COLO829 (cell line): Measurements from ENCODE around the gene SLC35B4.

Source experiments
- DNase-seq: peaks from one replicate; pipeline ENCODE4 v3.0.0; 2012; ENCODE audit warnings: low spot score

SLC35B4 gene, protein sequence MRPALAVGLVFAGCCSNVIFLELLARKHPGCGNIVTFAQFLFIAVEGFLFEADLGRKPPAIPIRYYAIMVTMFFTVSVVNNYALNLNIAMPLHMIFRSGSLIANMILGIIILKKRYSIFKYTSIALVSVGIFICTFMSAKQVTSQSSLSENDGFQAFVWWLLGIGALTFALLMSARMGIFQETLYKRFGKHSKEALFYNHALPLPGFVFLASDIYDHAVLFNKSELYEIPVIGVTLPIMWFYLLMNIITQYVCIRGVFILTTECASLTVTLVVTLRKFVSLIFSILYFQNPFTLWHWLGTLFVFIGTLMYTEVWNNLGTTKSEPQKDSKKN

DNA sequence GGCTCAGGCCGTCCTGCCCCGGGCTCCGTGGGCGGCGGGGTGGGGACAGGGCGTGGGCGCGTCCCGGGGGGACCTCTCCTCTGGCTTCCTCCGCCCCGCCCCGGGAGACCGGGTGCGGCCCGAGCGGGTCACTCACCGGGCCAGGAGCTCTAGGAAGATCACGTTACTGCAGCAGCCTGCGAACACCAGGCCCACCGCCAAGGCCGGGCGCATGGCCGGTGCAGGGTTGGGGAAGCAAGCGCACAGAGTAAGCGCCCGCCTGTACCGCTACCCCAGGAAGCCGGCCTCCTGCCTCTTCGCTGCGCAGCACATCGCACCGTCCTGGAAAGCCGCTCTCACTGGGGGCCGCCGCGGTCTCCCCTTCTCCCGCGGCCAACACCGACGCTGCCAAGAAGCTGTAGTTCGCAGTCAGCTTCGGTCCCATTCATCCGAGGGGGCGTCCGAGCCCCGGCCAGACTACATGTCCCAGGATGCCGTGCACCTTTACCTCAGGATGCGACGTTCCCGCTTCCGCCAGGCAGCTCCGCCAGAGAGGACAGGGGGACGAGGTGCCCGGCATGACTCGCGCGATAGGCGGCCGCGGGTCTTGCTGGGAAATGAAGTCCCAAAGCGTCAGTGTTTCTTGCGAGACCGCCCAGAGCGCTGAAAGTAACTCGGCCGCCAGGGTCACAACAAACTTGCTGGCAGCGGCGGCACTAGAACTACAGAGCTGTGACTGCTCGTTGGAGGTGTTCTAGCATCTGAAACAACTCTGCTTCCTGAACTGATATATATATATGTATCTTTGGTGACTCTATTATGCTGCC is at the start of gene SLC35B4:
Gene SLC35B4 (minus strand): TSS at position 392 of the 806 bp plus-strand sequence. CDS start 179 bp downstream, at position 213.
- DNase-seq: peak; percentile 100

DNA sequence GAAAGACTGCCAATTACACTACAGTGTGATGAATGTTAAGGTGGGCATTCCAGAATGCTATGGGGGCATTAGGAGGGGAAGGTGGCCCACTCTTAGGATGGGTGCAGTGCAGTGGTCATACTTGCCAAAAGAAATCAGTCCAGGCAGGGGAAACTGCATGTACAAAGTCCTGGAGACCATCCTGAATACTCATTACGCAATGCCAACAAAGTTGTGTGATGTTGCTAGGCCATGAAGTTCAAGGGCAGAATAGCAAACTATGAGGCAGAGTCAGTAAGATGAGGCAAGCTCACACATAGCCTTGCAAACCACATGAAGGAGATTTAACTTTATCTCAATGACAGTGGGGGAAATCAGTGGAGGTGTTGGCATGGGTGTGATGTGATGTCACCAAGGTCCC is 49.8 kb upstream of the SLC35B4 start:
- no peak for DNase-seq

DNA sequence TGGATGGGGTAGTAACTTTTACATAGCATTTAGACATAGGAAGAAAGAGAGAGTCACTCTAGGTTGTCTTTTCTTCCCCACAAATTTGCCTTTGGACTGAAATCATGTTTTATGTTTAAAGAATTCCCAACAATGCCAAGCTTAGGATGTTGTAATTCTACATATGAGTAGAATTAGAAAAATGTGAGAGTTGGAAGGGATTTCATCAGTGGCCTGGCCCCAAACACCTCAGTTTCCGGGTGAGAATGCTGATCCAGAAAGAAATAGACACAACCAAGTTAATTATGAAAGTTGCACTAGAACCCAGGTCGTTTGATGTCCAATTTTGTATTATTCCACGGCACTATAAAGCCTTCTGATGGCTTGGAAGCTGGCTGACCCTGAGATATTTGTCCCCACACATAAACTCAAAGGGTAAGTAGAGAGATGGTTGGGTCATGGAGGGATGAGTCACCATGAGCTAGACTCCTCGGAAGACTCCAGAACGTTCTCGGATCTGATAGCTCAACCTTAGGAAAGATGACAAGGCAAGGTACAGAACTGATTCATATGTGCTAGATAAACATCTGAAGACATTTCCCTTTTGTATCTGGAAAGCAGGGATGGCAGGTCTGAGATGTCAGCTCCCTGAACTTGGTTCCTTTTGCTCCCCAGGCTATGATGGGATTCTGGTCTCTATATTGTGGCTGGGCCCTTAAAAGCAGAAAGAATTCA is 48.8 kb upstream of the SLC35B4 start:
- DNase-seq: no peak

DNA sequence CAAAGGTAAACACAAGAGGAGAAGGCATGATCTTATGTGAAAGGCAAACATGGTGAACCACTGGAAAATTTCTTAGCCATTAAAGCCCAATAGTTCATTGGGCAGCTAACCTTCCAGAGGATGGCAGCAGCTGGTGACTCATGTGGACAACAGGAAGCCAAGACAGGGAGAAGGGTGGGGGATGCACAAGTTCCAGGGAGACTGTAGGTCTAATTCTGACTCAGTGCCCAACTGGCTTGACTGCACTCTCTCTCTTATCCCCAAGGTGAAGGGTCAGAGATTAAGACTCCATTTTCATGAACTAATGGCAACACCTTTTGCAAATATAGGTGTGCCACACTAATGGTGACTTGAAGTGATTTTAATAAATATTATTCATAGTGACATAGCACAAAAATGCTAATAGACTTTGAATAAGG is 47.9 kb upstream of the SLC35B4 start:
- peak; percentile 76 for DNase-seq

DNA sequence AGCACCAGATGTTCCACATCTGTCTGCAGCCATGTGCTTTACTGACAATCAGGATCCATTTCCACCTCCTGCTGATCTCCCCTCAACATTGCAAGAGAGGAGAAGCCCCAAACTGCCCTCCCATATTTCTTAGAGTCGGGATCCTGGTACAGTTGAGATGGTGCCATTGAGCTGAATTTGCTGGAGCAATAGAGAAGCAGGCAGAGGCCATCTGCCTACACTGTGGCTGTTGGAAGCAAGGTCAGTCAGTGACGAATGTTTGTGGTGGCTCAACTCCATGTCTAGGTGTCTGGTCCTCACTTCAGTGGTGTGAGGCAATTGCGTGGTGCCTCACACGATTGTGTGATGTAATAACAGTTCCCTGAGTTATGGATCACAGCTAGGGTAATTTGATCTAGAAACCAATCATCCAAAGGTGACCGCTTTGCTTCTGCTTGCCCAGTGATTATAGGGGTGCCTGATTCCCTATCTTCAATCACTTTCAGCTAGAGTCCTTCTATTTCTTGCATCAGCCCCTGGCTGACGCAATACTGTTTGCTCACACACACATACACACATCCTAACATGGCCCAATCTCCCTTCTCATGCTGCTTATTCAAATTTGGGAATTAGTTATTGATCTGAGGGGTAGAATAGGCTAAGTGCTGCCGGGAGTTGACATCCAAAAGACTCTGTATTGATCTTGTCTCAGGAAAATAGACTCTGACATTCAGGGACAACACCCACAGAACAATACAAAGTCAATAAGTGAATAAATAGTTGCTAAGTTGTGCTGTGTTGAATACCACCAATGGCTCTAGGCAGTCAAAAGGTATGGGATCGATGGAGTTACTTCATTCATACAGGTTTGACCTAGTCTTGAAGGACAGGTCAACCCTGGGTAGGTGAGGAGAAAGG is 46.1 kb upstream of the SLC35B4 start:
- DNase-seq: no peak

DNA sequence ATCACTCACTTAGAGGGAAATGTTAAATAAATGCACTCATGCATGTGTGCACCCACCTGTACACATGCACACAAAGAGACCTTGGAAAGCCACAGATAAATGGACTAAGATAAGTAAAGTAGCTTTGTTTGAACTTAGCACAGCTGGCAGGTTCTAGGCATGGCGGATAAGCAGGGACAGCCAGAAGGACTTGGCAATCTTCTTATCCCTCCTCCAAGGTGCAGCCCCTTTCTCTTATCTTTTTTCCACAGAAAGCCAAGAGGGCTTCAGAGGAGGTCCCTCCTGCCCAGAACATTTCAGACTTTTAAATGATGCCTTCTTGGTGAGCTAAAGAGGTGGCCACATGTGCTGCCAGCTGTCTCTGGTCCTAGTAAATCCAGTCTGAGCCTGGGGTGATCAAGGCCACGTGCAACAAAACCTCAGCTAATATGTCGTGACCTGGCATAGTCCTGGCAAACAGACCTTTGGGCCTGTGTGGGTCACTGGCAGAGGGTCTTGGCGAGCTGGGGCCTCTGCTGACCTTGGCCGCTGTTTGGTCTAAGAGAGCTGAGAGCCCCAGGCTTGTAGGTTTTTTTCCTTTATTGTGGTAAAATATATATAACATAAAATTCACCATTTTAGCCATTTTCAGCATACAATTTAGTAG is 43.2 kb upstream of the SLC35B4 start:
- no peak for DNase-seq

DNA sequence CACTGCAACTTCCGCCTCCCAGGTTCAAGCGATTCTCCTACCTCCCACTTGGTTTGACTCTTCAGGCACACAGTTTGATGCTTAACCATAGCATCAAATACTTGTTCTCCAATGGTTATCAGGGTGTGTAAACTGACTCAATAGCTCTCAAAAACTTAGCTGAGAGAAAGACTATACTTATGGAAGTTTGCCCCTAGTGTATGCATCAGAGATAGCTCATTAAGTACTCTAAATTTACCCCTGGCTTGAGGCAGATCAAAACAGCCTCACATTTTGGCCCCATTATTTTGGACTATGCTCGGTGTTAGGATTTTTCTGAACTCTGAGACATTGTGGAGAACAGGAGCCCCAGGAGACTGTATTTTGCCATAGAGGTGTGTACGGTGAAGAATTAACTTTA is 40.8 kb upstream of the SLC35B4 start:
- DNase-seq: peak; percentile 44

DNA sequence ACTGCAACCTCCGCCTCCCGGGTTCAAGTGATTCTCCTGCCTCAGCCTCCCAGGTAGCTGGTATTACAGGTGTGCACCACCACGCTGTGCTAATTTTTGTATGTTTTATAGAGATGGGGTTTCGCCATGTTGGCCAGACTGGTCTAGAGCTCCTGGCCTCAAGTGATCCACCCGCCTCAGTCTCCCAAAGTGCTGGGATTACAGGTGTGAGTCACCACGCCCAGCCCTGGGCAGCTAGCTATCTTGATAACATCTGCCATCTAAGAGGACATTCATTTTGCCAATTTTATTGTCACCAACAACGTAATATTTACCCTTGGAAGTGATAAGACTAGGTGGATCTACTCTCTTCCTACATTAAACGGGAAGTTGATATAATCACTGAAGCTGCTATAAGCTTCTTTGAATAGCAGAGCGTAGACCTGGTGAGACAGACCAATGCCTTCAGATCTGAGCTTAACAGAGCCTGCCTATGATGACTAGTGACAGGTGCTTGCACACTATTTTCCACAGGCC is 39.7 kb upstream of the SLC35B4 start:
- DNase-seq: no peak

DNA sequence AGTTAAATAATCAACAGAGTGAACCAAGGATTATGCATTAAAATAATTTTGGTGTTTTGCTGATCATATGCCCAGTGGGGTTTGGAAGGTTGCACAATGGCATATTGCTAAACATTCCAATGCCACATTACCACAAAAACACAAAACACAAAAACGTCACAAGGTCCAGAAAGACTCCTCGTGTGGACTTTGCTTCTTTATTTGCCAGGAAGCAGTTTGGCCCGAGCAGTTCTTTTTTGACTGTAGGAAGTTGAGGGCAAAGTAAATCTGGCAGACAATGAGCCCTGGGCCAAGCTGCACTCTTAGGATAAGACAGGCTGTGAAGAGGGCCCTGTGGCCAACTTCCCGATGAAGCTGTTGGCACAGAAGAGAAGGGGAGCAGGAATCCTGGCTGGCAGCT is 39.2 kb upstream of the SLC35B4 start:
- DNase-seq: no peak

DNA sequence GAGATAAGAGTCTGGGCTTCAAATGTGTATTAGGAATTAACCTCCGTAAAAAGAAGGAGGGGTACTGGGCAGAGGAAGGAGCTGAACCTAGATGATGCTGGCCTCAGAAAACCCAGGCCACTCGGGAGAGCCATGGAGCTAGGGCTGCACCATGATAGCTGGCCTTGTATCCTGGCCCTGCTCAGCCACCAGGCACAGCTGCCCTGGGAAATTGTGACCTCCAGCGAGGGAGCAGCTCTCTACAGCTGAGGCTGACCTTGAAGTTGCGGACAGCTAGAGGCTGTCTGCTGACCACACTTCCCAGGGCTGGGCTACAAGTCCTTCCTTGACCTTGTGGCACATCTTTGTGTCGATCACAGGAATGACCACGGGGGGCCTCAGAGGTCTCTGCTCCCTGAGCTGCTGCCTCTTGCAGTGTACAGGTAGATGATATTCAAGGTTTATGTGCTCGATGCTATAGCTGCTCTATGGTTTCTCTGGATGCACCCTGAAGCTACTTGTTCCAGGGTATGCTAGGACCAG is 38.3 kb upstream of the SLC35B4 start:
- no peak for DNase-seq

DNA sequence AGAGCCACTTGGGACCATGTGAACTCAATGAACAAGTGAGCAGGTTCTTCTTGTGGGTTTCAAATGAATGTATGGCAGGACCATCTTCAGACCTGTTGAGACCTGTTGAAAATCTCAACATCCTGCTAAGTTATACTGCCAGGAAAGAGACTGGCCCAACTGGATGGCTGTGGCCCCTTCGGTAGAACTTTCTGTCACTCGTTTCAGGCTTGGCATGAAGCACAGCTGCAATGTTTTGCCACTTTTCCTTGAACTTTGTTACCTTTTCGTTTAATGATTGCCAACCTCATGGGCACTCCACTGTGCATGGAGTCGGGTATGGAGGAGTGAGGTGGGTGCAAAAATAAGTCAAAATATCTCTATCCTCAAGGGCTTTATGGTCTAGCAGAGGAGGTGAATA is 36.7 kb upstream of the SLC35B4 start:
- no peak for DNase-seq

DNA sequence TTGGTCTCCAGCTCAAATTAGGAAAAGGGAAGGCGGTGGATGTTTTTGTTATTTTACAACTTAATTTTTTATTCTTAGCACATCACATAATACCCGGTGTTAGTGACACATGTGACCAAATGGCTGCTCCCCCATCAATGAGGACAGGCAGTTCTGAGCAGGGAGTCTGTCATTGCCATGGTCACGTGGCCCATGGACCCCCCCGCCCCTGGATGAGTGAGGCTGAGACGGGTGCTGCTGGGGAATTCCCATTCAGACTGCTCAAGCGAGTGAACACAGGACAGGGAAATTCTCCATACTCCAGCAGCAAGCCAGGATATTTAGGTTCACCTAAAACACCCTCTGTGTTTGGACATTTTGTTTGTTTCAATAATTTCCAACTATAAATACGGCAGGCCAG is 34.7 kb upstream of the SLC35B4 start:
- no peak for DNase-seq

DNA sequence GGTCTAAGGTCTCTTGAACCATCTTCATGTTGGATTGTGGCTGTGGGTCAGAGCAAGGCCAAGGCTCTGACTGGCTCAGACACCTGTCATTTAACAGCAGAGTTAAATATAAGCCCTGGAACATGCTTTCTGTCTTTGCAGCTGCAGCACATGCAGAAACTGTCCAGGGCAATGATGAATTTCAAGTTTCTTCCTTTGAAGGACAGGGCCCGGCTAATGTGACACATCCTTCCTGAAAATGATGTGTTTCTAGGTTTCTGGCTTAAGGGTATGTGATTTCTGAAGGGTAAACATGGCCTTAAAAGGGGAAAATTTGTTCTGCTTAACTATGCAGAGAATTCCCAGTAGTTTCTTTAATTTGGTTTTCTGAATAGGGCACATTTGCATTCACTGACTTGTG is 34.0 kb upstream of the SLC35B4 start:
- no peak for DNase-seq

DNA sequence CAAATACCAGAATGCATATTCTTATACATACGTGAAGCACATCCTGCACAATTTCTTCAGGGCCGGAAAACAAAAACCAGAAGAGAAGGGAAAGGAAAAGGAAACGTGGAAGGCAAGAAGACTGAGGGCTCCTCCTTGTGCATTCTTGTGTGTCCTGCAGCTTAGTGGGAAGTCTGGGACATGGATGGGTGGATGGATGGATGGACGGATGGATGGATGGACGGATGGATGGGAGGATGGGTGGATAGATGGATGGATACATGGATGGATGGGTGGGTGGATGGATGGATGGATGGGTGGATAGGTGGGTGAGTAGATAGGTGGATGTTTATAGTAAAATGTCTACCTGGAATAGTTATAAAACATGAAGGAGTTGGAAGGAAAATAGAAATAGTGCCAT is 30.8 kb upstream of the SLC35B4 start:
- no peak for DNase-seq

DNA sequence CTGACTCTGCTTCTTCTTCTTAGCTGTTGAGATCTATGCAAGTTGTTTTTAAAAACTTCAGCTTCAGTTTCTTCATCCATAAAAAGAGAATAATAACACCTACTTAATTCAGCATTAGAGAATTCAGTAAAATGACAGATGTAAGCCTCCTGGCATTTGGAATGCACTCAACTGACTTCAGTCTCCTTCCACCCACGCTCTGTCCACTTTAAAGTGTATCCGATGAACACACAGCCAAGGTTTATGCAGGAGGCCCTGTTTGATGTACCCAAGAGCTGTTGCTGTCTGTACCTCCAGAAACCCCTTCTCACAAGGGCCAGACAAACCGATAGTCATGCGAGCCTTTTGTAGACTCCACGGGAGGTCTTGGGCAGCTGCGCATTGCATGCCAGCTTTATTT is 27.1 kb upstream of the SLC35B4 start:
- DNase-seq: no peak

DNA sequence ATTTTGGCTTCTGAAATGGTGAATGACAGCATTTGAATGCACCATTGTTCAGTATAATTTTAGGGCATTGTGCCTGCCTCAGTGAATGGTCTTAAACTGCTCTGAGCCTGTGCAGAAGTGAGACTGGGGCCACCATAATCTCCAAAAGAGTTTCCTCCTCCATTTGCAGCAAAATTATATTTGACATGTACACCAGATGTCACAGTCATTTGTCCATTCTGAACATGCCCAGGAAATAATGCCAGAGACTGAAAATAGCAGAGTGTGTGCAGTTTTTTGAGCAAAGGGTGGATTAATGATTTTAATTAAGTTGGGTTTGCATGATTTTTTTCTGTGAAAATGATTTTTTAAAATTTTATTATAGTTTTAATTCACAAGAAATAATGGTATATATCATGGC is 26.4 kb upstream of the SLC35B4 start:
- DNase-seq: no peak

DNA sequence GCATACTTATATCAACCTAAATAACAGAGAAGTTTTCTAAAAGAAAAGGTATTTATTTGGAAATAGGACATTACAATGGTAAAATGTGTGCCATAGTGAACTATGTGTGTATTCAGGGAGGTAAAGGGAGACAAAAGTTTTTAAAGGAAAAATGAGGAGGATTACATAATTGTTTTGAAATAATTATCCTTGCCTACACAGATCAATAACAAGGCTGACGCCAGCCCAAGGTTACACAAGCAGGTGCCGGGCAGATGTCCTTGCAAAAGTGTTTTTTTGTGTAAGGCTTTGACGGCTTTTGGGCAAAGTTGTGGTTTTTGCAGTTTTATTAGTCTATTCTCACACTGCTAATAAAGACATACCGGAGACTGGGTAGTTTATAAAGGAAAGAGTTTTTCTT is 22.7 kb upstream of the SLC35B4 start:
- DNase-seq: no peak

DNA sequence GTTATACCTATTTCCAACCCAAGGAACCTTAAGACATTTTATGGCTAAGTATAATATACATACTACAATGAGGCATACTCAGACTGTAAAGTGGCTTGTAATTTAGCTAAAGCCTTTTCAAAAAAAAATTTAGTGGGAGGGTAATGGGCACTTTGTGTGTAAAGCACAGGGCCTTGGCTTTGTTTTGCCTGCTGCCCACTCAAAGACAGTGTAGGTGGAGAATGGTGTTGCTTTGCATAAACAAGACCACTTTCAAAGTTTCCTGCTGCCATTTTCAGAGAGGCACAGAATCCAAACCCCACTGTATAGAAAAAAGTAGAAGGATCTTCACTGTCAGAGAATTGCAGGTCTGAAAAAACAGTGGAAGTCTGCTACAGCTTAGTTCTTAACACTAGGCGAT is 21.2 kb upstream of the SLC35B4 start:
- DNase-seq: no peak

DNA sequence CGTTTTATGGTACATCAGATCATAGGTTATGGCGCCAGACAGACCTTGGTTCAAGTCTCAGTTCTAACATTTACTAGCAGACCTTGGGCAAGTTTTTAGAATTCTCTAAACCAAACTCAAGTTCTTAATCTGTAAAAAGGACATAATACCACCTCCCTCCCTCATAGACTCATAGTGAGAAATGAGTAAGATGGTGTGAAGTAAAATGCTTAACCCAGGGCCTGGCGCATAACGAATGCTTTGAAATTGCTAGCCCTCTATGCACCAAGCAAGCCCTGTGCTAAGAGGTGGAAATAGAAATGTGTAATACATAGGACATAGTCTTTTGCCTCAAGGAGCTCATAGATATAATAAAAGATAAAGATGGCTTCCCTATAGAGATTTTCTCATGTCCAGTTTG is 17.7 kb upstream of the SLC35B4 start:
- DNase-seq: no peak

DNA sequence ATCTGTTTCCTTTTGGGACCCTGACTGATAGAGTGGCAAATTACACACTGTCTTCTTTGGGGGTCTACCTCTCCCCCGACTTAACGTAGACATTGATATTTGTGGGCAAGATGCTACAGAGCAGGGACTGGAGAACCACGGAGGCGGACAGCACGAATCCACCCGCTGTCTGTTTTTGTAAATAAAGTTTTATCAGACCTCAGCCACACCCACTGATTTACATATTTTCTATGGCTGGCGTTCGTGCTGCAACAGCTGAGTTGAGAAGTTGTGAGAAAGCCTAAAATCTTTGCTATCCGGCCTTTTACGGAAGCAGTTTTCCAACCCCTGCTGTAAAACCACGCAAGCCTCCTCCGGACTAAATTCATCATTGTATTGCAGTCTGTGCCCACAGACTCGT is 17.2 kb upstream of the SLC35B4 start:
- DNase-seq: no peak

DNA sequence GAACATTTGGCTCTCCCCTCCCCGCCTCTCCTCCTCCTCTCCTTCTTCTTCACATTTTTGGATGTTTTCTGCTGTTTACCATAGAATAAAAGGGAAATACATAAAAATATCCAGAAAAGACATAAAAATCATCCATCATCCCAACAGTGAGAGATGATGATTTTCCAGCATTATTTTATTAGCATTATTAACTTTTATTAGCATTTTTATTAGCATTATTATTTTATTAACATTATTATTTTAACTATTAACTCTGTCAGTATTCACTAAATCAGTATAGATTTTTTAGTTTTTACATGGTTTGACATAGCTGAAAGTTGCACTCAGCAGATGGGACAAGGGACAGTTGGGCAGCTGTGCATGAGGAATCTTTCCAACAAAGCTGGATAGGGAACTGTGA is 16.2 kb upstream of the SLC35B4 start:
- no peak for DNase-seq
